Panc1 (cell line): ENCODE data around the gene CLCN7. TPM values are rescaled to one million over a fixed set of nuclear protein-coding genes. Genes with fewer than 3 reads are reported as not detected.

Source experiments
- ATAC-seq: fragments of 200-7000 bp; cut with Tn5 transposase; 2 replicates; pipeline ENCODE4 v1.9.1; 2020; ENCODE audit warnings: mild to moderate bottlenecking, moderate library complexity
- BruUV-seq: library from RNA; stranded (reverse); fragments of 400-500 nt; replicated peaks from 2 replicates; lab custom pipeline; 2021; lab: Mats Ljungman, UMichigan
- CTCF ChIA-PET: fragments of 300-600 bp; sonication (Branson Sonifier 250); formaldehyde crosslinking; loops from one replicate; lab custom pipeline; 2022; ENCODE audit warnings: antibody characterized with exemption; lab: Charles Lee
- POLR2A ChIA-PET: fragments of 300-600 bp; sonication (Branson Sonifier 250); formaldehyde crosslinking; loops from one replicate; lab custom pipeline; 2022; ENCODE audit warnings: antibody characterized with exemption; lab: Charles Lee
- DNase-seq: peaks from one replicate; pipeline ENCODE4 v3.0.0-alpha.2; 2010; ENCODE audit warnings: low read depth, low spot score
- H3K27ac ChIP-seq: 2 replicates; pipeline ENCODE4 v1.5.1; 2011; ENCODE audit warnings: mild to moderate bottlenecking, low read length, inconsistent platforms
- H3K27me3 ChIP-seq: fragments of 200-500 bp; sonication (Bioruptor generic); 2 replicates; pipeline ENCODE4 v1.6.0; 2014; ENCODE audit warnings: low read length, inconsistent platforms; ENCODE audit not compliant: control insufficient read depth, insufficient read depth
- H3K36me3 ChIP-seq: fragments of 200-500 bp; sonication (Bioruptor generic); 2 replicates; pipeline ENCODE4 v1.5.1; 2014; ENCODE audit warnings: inconsistent platforms, mild to moderate bottlenecking, low read length, moderate library complexity; ENCODE audit not compliant: control insufficient read depth, insufficient read depth
- H3K4me1 ChIP-seq: 2 replicates; pipeline ENCODE4 v1.5.1; 2011; ENCODE audit warnings: inconsistent platforms, mild to moderate bottlenecking, low read length, moderate library complexity; ENCODE audit not compliant: control insufficient read depth, insufficient read depth
- H3K4me3 ChIP-seq, 2 experiments: 2 replicates each; pipeline ENCODE4 v1.5.1; 2011 to 2012; ENCODE audit warnings: low read depth in 2 of 2, low read length in 2 of 2, mild to moderate bottlenecking in 2 of 2, inconsistent platforms in 1 of 2, moderate library complexity in 1 of 2
- H3K9me3 ChIP-seq: fragments of 200-500 bp; sonication (Bioruptor generic); 2 replicates; pipeline ENCODE4 v1.5.1; 2014; ENCODE audit warnings: low read depth, mild to moderate bottlenecking, inconsistent platforms, low read length, moderate library complexity; ENCODE audit not compliant: control insufficient read depth, insufficient read depth
- POLR2AphosphoS5 ChIP-seq: IDR thresholded peaks from 2 replicates; pipeline ENCODE4 v1.6.1; 2012; ENCODE audit warnings: mild to moderate bottlenecking, low read depth, low read length, moderate library complexity
- REST ChIP-seq, 2 experiments: IDR thresholded peaks; 2 replicates each; pipeline ENCODE4 v1.6.1; 2011 to 2012; ENCODE audit warnings: low read depth in 2 of 2, control low read depth in 1 of 2, low read length in 1 of 2, mild to moderate bottlenecking in 1 of 2, moderate library complexity in 1 of 2; ENCODE audit not compliant: insufficient read depth in 1 of 2
- SIN3A ChIP-seq: IDR thresholded peaks from 2 replicates; pipeline ENCODE4 v1.6.1; 2012; ENCODE audit warnings: low read depth, mild to moderate bottlenecking, low read length, moderate library complexity, borderline replicate concordance; ENCODE audit not compliant: insufficient read depth
- TCF7L2 ChIP-seq: IDR thresholded peaks from 2 replicates; pipeline ENCODE4 v1.6.1; 2011; ENCODE audit warnings: mild to moderate bottlenecking, low read depth, low read length, inconsistent platforms
- in situ Hi-C: cut with HindIII; loops from 2 replicates; pipeline ENCODE4 v1.10.0; 2016; ENCODE audit warnings: low sequenced_read_pairs, low pct_unique_long_range_greater_than_20kb
- intact Hi-C: fragments of 100-400 bp; cut with micrococcal nuclease; formaldehyde crosslinking; loops from one replicate; pipeline ENCODE4 v1.10.0; 2022; ENCODE audit not compliant: unreplicated experiment
- total RNA-seq: library from RNA; stranded (reverse); gene quantifications from one replicate; pipeline ENCODE4 v1.2.1, GENCODE V29; 2021; ENCODE audit not compliant: unreplicated experiment
- TF ChIP-seq, protein P1 (sequence below): fragments of 450-650 bp; IDR thresholded peaks from 2 replicates; pipeline ENCODE4 v1.5.1; 2017; ENCODE audit warnings: mild to moderate bottlenecking

Gene CLCN7
- total RNA-seq, 1 experiment from 2014 or later, result 179 TPM

- no peak for ATAC-seq
- ChIA-PET CTCF (no interaction called here), POLR2A (no interaction called here)
- in situ Hi-C loops (no loop called here), intact Hi-C loops (no loop called here)
- H3K9me3 ChIP-seq, result no peaks in the 10 kb centered on the region
- no peaks in the 10 kb centered on the region for H3K36me3 ChIP-seq
- no peak overlapping the region for H3K4me3 ChIP-seq
- no peak for DNase-seq
- H3K4me1 ChIP-seq, result no peaks in the 10 kb centered on the region
- H3K27me3 ChIP-seq, result no peaks in the 10 kb centered on the region
- TF ChIP-seq TCF7L2 (no peak), SIN3A (no peak), POLR2AphosphoS5 (no peak), REST (IDR thresholded peaks at IDR 0.05; ENCODE audit: insufficient read depth in 1 of 2, low read depth in 2 of 2, low read length in 1 of 2) (no peak)
- TF ChIP-seq, protein P1, sequence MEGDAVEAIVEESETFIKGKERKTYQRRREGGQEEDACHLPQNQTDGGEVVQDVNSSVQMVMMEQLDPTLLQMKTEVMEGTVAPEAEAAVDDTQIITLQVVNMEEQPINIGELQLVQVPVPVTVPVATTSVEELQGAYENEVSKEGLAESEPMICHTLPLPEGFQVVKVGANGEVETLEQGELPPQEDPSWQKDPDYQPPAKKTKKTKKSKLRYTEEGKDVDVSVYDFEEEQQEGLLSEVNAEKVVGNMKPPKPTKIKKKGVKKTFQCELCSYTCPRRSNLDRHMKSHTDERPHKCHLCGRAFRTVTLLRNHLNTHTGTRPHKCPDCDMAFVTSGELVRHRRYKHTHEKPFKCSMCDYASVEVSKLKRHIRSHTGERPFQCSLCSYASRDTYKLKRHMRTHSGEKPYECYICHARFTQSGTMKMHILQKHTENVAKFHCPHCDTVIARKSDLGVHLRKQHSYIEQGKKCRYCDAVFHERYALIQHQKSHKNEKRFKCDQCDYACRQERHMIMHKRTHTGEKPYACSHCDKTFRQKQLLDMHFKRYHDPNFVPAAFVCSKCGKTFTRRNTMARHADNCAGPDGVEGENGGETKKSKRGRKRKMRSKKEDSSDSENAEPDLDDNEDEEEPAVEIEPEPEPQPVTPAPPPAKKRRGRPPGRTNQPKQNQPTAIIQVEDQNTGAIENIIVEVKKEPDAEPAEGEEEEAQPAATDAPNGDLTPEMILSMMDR, result no peak
- no peak overlapping the region for H3K27ac ChIP-seq
- no TSS peak for BruUV-seq
These were observed 71.8 kb downstream of the CLCN7 start for GRCh38 chr16:1403036-1403435.

- no peak overlapping the region for H3K27ac ChIP-seq
- no peak for TF ChIP-seq REST (IDR thresholded peaks at IDR 0.05; ENCODE audit: insufficient read depth in 1 of 2, low read depth in 2 of 2, low read length in 1 of 2)
- TF ChIP-seq POLR2AphosphoS5, result no peak
- TF ChIP-seq, protein P1, result no peak
- no peak for TF ChIP-seq TCF7L2
- TF ChIP-seq SIN3A, result no peak
- BruUV-seq, result no TSS peak
- H3K36me3 ChIP-seq, result no peaks in the 10 kb centered on the region
- CTCF ChIA-PET, result no interaction called here
- POLR2A ChIA-PET, result no interaction called here
- no peak overlapping the region for H3K4me3 ChIP-seq
- ATAC-seq (no peak), DNase-seq (no peak)
- H3K9me3 ChIP-seq, result no peaks in the 10 kb centered on the region
- H3K27me3 ChIP-seq, result no peaks in the 10 kb centered on the region
- in situ Hi-C loops, result no loop called here
- H3K4me1 ChIP-seq, result no peaks in the 10 kb centered on the region
- intact Hi-C loops, result no loop called here
These were observed 73.1 kb downstream of the CLCN7 start for GRCh38 chr16:1401758-1402154.
